GM19467 (cell line): ENCODE measurements around the gene MAGEC3.

ENCODE experiments used
- ATAC-seq: cut with Tn5 transposase; IDR thresholded peaks from one replicate; pipeline ENCODE4 v1.9.1; 2021; ENCODE audit warnings: mild to moderate bottlenecking, moderate library complexity; ENCODE audit not compliant: unreplicated experiment

Gene MAGEC3

DNA sequence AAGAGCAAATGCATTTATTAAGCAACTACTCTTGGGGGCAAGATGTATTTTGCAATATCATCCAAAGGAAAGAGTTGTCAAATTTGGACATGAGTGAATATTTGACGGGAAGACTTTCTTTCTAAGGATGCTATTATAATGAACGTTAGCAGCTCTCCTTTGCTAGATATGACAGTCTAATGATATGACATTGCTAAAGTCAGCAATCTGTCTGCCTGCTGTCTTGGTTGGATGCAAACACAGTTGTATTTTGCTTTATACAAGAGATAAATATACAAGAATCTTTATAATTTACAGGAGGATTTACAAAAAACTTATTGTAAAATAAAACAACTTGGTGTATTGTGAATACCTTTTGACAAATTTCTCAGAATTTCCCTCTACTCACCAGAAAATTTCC is 103.1 kb downstream of the MAGEC3 start:
- ATAC-seq, result no peak

DNA sequence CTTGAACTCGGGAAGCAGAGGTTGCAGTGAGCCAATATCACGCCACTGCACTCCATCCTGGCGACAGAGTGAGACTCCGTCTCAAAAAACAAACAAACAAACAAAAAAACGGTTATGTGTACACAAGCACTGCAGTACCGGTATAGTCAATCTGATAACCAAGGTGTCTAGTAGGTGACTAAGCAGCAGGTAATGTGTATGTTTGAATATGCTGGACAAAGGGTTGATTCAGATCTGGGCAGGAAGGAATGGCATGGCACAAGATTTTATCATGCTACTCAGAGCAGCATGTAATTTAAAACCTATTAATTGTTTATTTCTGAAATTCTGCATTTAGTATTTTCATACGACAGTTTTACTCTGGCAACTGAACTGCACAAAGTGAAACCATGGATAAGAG is 107.3 kb downstream of the MAGEC3 start:
- no peak for ATAC-seq

DNA sequence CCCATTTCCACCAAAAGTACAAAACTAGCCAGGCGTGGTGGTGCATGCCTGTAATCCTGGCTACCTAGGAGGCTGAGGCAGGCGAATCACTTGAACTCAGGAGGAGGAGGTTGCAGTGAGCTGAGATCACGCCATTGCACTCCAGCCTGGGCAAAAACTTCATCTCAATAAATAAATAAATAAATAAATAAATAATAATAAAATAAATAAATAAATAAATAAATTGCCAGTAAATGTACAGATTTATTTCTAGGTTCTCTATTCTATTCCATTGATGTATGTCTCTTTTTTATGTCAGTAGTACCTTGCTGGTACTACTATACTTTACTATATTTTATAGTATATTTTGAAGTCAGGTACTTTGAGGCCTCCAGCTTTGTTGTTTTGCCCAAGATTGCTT is 109.2 kb downstream of the MAGEC3 start:
- ATAC-seq, result no peak
